HepG2 (cell line): ENCODE measurements around the gene CIAPIN1. TPM values are rescaled to one million over a fixed set of nuclear protein-coding genes. Genes with fewer than 3 reads are reported as not detected.

Experiments used
- CBX1 ChIP-seq: IDR thresholded peaks from one replicate; pipeline ENCODE4 v1.6.1; 2016; ENCODE audit warnings: antibody characterized with exemption, low read depth
- CC2D1A ChIP-seq: sonication (generic); formaldehyde crosslinking; IDR thresholded peaks from 2 replicates; pipeline ENCODE4 v1.8.1; 2023; ENCODE audit warnings: mild to moderate bottlenecking, missing genetic modification reagents
- CENPT ChIP-seq: sonication (generic); formaldehyde crosslinking; IDR thresholded peaks from 2 replicates; pipeline ENCODE4 v1.8.0; 2022; ENCODE audit warnings: low read depth, mild to moderate bottlenecking, moderate library complexity, missing genetic modification reagents
- ELF4 ChIP-seq: sonication (generic); formaldehyde crosslinking; IDR thresholded peaks from 2 replicates; pipeline ENCODE4 v1.5.0; 2020; ENCODE audit warnings: missing genetic modification reagents, mild to moderate bottlenecking, moderate library complexity, borderline replicate concordance
- GATAD2A ChIP-seq: IDR thresholded peaks from 2 replicates; pipeline ENCODE4 v1.6.1; 2016
- HIC2 ChIP-seq: sonication (generic); formaldehyde crosslinking; IDR thresholded peaks from 2 replicates; pipeline ENCODE4 v1.9.0; 2022; ENCODE audit warnings: low read depth, missing genetic modification reagents
- HMG20B ChIP-seq: conservative IDR thresholded peaks from 2 replicates; pipeline ENCODE4 v1.6.1; 2016; ENCODE audit warnings: missing genetic modification reagents, missing compliant biosample characterization
- IKZF1 ChIP-seq: fragments of 450-650 bp; IDR thresholded peaks from 2 replicates; pipeline ENCODE4 v1.7.1; 2016
- IRX3 ChIP-seq: sonication (generic); formaldehyde crosslinking; IDR thresholded peaks from 2 replicates; pipeline ENCODE4 v1.8.1; 2023; ENCODE audit warnings: mild to moderate bottlenecking, low read depth, missing genetic modification reagents, borderline replicate concordance
- KAT7 ChIP-seq: IDR thresholded peaks from 2 replicates; pipeline ENCODE4 v1.6.1; 2018; ENCODE audit warnings: borderline replicate concordance, missing compliant biosample characterization
- MYC ChIP-seq: sonication (generic); formaldehyde crosslinking; IDR thresholded peaks from 2 replicates; pipeline ENCODE4 v1.9.0; 2021; ENCODE audit warnings: missing genetic modification reagents, borderline replicate concordance
- NFATC3 ChIP-seq: sonication (generic); formaldehyde crosslinking; IDR thresholded peaks from 2 replicates; pipeline ENCODE4 v1.5.1; 2020; ENCODE audit warnings: mild to moderate bottlenecking, missing genetic modification reagents
- RFXANK ChIP-seq: IDR thresholded peaks from 2 replicates; pipeline ENCODE4 v1.6.1; 2016
- RXRA ChIP-seq: sonication (generic); formaldehyde crosslinking; IDR thresholded peaks from 2 replicates; pipeline ENCODE4 v1.5.1; 2020; ENCODE audit warnings: missing genetic modification reagents
- SMARCC2 ChIP-seq: fragments of 450-650 bp; IDR thresholded peaks from 2 replicates; pipeline ENCODE4 v1.6.1; 2017; ENCODE audit warnings: antibody characterized with exemption, mild to moderate bottlenecking
- SP4 ChIP-seq: sonication (generic); formaldehyde crosslinking; IDR thresholded peaks from 2 replicates; pipeline ENCODE4 v1.8.1; 2023; ENCODE audit warnings: mild to moderate bottlenecking, missing genetic modification reagents
- STAT5B ChIP-seq: sonication (generic); formaldehyde crosslinking; IDR thresholded peaks from 2 replicates; pipeline ENCODE4 v1.4.0; 2020; ENCODE audit warnings: missing genetic modification reagents
- TAF1 ChIP-seq: sonication (generic); formaldehyde crosslinking; IDR thresholded peaks from 2 replicates; pipeline ENCODE4 v1.4.0; 2020; ENCODE audit warnings: missing genetic modification reagents
- TRIM24 ChIP-seq: sonication (generic); formaldehyde crosslinking; IDR thresholded peaks from 2 replicates; pipeline ENCODE4 v1.8.0; 2022; ENCODE audit warnings: mild to moderate bottlenecking, missing genetic modification reagents
- WIZ ChIP-seq: sonication (generic); formaldehyde crosslinking; IDR thresholded peaks from 2 replicates; pipeline ENCODE4 v1.5.1; 2020; ENCODE audit warnings: mild to moderate bottlenecking, missing genetic modification reagents
- ZBTB26 ChIP-seq: IDR thresholded peaks from 2 replicates; pipeline ENCODE4 v1.6.1; 2016; ENCODE audit warnings: missing compliant biosample characterization, missing genetic modification reagents, borderline replicate concordance
- ZFP91 ChIP-seq: sonication (generic); formaldehyde crosslinking; IDR thresholded peaks from 2 replicates; pipeline ENCODE4 v1.9.0; 2022; ENCODE audit warnings: missing genetic modification reagents, mild to moderate bottlenecking, borderline replicate concordance
- ZNF101 ChIP-seq: sonication (generic); formaldehyde crosslinking; IDR thresholded peaks from 2 replicates; pipeline ENCODE4 v1.4.0; 2020; ENCODE audit warnings: mild to moderate bottlenecking, low read depth, missing genetic modification reagents, borderline replicate concordance
- ZNF354B ChIP-seq: sonication (generic); formaldehyde crosslinking; IDR thresholded peaks from 2 replicates; pipeline ENCODE4 v1.8.0; 2022; ENCODE audit warnings: mild to moderate bottlenecking, missing genetic modification reagents
- ZNF552 ChIP-seq: sonication (generic); formaldehyde crosslinking; IDR thresholded peaks from 2 replicates; pipeline ENCODE4 v1.9.0; 2022; ENCODE audit warnings: missing genetic modification reagents, mild to moderate bottlenecking, borderline replicate concordance
- ZNF607 ChIP-seq: sonication (generic); formaldehyde crosslinking; IDR thresholded peaks from 2 replicates; pipeline ENCODE4 v1.5.1; 2020; ENCODE audit warnings: missing genetic modification reagents, mild to moderate bottlenecking, borderline replicate concordance
- ZNF629 ChIP-seq: sonication (generic); formaldehyde crosslinking; conservative IDR thresholded peaks from 2 replicates; pipeline ENCODE4 v1.5.0; 2020; ENCODE audit warnings: missing genetic modification reagents
- polyA plus RNA-seq, 8 experiments: library from polyadenylated mRNA; depleted of rRNA in 3 of 8; stranded (reverse) in 7 of 8; unstranded in 1 of 8; fragments of >200 nt; fragmentation: Illumina TruSeq in 4 of 8; extraction: Trizol in 4 of 8; gene quantifications; 2 replicates each; pipeline versions ENCODE4 v1.2.1 to v1.2.3, GENCODE V29; 2011 to 2016; ENCODE audit warnings: low read depth in 4 of 8, missing spikeins in 1 of 8, mixed read lengths in 1 of 8; ENCODE audit not compliant: insufficient read depth in 1 of 8
- total RNA-seq, 5 experiments: library from RNA; depleted of rRNA; stranded (reverse); fragments of >200 nt; fragmentation: Illumina TruSeq; extraction: Trizol; gene quantifications; 2 replicates each; pipeline ENCODE4 v1.2.3, GENCODE V29; 2016; ENCODE audit warnings: low read depth in 1 of 5

The CIAPIN1 gene
- total and polyA plus RNA-seq, 2 of the 13 experiments (the other 11 are each of a cell fraction or from before 2014, with no cell fraction given): 69.3 to 89.7 TPM

GRCh38 chr16:57485091-57485915, 38.1 kb upstream of the CIAPIN1 start (continued):
- TF ChIP-seq NFATC3: no peak
- 0 out of 2 replicates have a peak, but pooled peaks have one; percentile 43 for TF ChIP-seq TRIM24 (CRISPR knock-in tag)
- peak; percentile 33; the same call in 1 of the 2 replicates for TF ChIP-seq SP4 (CRISPR knock-in tag)
- no peak for TF ChIP-seq ELF4
- TF ChIP-seq HIC2 (CRISPR knock-in tag): 0 out of 2 replicates have a peak, but pooled peaks have one; percentile 5
- TF ChIP-seq TAF1 (CRISPR knock-in tag): no peak
- TF ChIP-seq MYC (CRISPR knock-in tag): peak; percentile 18; the same call in 1 of the 2 replicates
- TF ChIP-seq ZNF629 (CRISPR knock-in tag): no peak
- TF ChIP-seq WIZ: no peak
- TF ChIP-seq HMG20B: no peak
- no peak for TF ChIP-seq ZNF101 (CRISPR knock-in tag)
- TF ChIP-seq IRX3 (CRISPR knock-in tag): no peak
- no peak for TF ChIP-seq SMARCC2
- TF ChIP-seq STAT5B (CRISPR knock-in tag): no peak
- TF ChIP-seq ZNF607 (CRISPR knock-in tag): 0 out of 2 replicates have a peak, but pooled peaks have one; percentile 1
- TF ChIP-seq CBX1: no peak
- no peak for TF ChIP-seq CC2D1A (CRISPR knock-in tag)
- TF ChIP-seq GATAD2A (CRISPR knock-in tag): no peak
- no peak for TF ChIP-seq IKZF1
- TF ChIP-seq KAT7 (CRISPR knock-in tag): no peak
- TF ChIP-seq RXRA: 0 out of 2 replicates have a peak, but pooled peaks have one; percentile 9
- TF ChIP-seq CENPT (CRISPR knock-in tag): no peak
- no peak for TF ChIP-seq ZNF354B
- TF ChIP-seq ZFP91 (CRISPR knock-in tag): peak; percentile 54; the same call in 1 of the 2 replicates
- TF ChIP-seq RFXANK: no peak
- TF ChIP-seq ZBTB26 (CRISPR knock-in tag): no peak
- no peak for TF ChIP-seq ZNF552 (CRISPR knock-in tag)
